Measurements from ENCODE around the gene MDH1.
"Not testable (repeated sequence)": the region's sequence is repeated elsewhere in the genome, so short reads cannot be mapped to it uniquely, and the experiment has no call there.

The MDH1 gene

DNA sequence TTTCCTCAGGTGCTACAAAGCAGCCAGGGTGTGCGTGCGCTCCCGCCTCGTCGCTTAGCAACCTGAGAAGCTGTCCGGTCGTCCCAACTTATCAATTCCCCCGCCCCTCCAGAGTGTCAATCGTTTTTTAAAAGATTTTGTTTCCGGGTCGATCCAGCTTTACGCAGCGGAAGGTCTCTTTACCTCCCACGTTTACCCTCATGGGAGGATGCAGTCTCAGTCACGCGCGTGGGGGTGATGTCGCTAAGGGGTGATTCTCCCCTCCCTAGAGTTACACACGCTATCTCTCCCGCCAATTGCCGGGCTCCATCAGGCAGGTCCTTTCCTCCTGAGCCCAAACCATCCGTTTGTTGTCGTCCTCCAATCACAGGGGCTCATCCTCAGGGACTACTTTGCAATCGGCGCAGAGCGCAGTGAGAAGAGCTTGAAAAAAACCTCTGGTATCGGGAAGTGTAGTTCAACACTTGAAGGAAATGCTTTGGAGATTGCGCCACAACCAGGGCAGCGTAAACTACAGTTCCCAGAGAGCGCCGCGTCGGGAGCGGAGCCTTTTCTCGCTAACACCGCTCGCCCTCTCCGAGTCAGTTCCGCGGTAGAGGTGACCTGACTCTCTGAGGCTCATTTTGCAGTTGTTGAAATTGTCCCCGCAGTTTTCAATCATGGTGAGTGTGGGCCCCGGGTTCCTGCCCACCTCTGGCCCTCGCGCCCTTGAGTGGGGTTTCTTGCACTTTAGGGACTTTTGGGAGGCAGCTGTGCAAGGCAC is at the start of gene MDH1, which contains the start of gene WDPCP:
Gene MDH1, plus strand, starts transcription at position 579 of the 763 bp plus-strand sequence. Its CDS starts 81 bp downstream, at position 660.
Gene WDPCP, minus strand, starts transcription at position 93 of the 763 bp plus-strand sequence. CDS start 206 bp downstream, outside the sequence.
- peak; percentile 99 for DNase-seq (ENCODE audit: low spot score)

GRCh38 chr2:63539416-63540162 is 49.2 kb upstream of the MDH1 start:
- DNase-seq (ENCODE audit: low spot score) = no peak

DNA sequence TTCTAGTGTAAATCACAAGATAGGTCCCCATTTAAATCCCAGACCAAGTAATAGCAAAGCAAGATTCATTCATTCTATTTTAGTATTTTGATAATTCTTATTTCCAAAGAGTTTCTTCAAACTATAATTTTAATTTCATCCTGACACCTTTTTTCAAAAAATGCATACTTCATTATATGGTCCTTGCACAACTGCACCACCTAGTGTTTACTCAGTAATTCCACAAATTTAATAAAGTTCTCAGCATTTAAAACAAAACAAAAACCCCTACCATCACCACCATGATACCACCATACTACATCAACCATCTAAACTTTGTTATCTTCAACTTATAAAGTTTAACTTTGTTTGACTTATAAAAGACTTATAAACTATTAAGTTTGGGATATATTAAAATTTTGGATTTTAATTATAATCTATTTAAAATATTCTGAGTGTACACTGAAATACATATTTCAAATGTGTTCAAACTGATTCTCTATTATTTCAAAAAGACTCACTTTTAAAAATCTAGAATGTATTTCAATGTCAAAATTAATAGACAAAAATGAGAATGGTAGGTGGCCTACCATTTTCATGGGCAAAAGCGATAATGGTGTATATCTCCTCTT is 44.6 kb upstream of the MDH1 start:
- no peak for DNase-seq (ENCODE audit: low spot score)

DNA sequence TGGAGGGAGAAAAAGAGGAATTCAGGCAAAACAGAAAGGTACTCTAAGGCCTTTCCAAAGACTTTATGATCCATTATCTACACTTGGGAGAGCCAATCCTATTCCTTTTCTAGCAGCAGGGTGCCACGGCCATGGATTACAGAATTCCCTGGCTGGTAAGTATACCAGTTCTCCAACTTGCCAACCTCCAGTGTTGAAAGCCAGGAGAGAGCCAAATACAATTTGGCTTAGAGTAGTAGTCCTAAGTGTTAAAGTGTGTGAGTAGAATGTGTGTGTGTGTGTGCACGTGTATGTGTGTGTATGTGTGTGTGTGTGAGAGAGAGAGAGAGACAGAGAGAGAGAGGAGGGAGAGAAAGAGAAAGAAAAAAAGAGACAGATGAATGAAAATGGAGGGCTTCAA is 43.7 kb upstream of the MDH1 start:
- DNase-seq (ENCODE audit: low spot score) = no peak

GRCh38 chr2:63553049-63553448 is 35.7 kb upstream of the MDH1 start:
- no peak for DNase-seq (ENCODE audit: low spot score)

DNA sequence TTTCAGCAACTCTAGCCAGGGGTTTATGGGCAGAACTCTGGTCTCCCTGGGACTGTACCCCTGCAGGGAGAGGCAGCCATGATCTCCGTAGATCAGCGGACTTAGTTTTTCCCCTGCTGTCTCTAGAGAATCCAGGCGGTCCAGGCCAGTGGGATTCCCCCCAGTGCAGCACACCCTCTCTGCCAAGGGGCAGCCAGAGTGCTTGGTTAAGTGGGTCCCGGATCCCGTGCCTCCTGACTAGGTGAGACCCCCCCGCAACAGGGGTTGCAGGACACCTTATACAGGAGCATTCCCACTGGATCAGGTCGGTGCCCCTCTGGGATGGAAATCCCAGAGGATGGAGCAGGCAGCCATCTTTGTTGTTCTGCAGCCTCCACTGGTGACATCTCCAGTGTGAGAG is 33.5 kb upstream of the MDH1 start:
- no peak for DNase-seq (ENCODE audit: low spot score)

- no peak for DNase-seq (ENCODE audit: low spot score)
Measured at GRCh38 chr2:63555931-63556330, 32.8 kb upstream of the MDH1 start.

DNA sequence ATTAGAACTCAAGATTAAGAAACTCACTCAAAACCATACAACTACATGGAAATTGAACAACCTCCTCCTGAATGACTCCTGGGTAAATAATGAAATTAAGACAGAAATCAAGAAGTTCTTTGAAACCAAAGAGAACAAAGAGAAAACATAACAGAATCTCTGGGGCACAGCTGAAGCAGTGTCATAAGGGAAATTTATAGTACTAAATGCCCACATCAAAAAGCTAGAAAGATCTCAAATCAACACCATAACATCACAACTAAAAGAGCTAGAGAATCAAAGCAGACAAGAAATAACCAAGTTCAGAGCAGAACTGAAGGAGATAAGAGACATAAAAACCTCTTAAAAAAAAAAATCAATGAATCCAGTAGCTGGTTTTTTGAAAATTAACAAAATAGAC is 30.9 kb upstream of the MDH1 start:
- DNase-seq (ENCODE audit: low spot score) = not testable (repeated sequence)

GRCh38 chr2:63558922-63559321 is 29.8 kb upstream of the MDH1 start:
- not testable (repeated sequence) for DNase-seq (ENCODE audit: low spot score)

- no peak for DNase-seq (ENCODE audit: low spot score)
Measured at GRCh38 chr2:63562751-63563150, 26.0 kb upstream of the MDH1 start.

- DNase-seq (ENCODE audit: low spot score) = no peak
Measured at GRCh38 chr2:63569740-63570139, 19.0 kb upstream of the MDH1 start.

- no peak for DNase-seq (ENCODE audit: low spot score)
Measured at GRCh38 chr2:63571291-63571690, 17.5 kb upstream of the MDH1 start.

DNA sequence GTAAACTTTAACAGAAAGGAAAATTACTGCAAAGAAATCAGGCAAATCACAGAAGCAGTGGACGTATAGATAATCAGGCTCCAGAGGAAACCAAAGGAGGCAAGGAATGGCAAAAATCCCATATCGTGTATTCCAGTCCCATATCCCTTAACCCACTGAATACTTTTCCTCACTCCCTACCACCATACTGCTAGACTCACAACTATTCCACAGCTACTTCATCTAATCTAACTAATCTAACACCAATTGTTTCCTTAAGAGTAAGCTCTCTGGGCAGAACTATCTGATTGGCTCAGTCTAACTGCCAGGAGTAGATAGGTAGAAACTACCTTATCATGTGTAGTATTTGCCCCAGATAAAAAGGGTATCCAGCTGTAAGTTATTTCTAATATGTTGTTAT is 16.8 kb upstream of the MDH1 start:
- no peak for DNase-seq (ENCODE audit: low spot score)

- DNase-seq (ENCODE audit: low spot score) = not testable (repeated sequence)
Measured at GRCh38 chr2:63573026-63573425, 15.7 kb upstream of the MDH1 start.

- not testable (repeated sequence) for DNase-seq (ENCODE audit: low spot score)
Measured at GRCh38 chr2:63573726-63574345, 14.9 kb upstream of the MDH1 start.

GRCh38 chr2:63576546-63576945 is 12.2 kb upstream of the MDH1 start:
- DNase-seq (ENCODE audit: low spot score) = no peak

- DNase-seq (ENCODE audit: low spot score) = no peak
Measured at GRCh38 chr2:63578767-63579166, 10.0 kb upstream of the MDH1 start.

GRCh38 chr2:63580651-63581297 is 8.0 kb upstream of the MDH1 start:
- DNase-seq (ENCODE audit: low spot score) = no peak

GRCh38 chr2:63581298-63581961 is 7.3 kb upstream of the MDH1 start:
- DNase-seq (ENCODE audit: low spot score) = peak; percentile 43

DNA sequence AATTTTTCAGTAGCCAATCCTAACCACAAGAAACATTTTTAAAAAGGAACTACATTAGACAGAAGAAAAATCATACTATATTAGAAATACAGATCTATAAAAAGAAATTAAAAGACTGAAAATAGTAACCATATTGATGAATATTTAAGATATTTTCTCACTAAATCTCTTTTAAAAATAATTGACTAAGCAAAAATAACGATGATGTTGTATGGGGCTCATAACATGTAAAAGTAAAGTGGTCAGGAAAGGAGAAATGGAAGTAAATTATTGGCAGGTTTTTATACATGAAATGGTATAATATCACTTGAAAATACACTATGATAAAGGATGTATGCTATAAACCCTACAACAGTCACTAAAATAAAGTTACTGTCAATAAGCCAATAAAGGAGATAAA is 5.9 kb upstream of the MDH1 start:
- no peak for DNase-seq (ENCODE audit: low spot score)

DNA sequence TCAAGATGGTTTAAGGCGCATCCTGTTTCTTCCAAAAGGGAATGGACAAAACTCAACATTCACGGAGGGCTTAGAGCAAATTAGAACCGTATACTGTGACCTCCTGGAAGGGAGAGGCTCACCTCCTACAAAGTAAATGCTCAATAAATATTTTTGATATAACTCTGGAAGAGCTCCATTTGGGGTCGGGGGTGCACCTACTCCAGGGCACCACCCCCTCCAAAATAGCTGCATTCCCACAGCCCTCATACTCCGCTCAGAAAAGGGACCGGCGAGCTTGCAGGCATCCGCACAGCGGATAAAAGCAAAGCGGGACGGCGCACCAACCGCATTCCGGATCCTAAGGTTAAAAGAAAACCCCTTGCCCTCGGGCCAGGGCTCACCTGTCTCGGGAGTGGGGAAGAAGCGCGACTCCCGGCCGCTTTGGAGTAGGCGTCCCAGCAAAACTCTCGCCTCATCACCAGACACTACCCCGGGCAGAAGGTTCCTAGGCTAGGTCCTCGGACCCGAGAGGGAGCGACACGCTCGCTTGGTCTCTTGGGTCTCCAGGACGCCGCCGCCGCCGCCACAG is 864 bp upstream of the MDH1 start:
- DNase-seq (ENCODE audit: low spot score) = no peak
